HG02798 (cell line): ENCODE data around the gene GPRC5A.
"Not testable (repeated sequence)": the region's sequence is repeated elsewhere in the genome, so short reads cannot be mapped to it uniquely, and the experiment has no call there.

Experiments used
- ATAC-seq: cut with Tn5 transposase; IDR thresholded peaks from one replicate; pipeline ENCODE4 v1.9.1; 2021; ENCODE audit warnings: mild to moderate bottlenecking; ENCODE audit not compliant: unreplicated experiment, poor library complexity

GPRC5A gene, protein sequence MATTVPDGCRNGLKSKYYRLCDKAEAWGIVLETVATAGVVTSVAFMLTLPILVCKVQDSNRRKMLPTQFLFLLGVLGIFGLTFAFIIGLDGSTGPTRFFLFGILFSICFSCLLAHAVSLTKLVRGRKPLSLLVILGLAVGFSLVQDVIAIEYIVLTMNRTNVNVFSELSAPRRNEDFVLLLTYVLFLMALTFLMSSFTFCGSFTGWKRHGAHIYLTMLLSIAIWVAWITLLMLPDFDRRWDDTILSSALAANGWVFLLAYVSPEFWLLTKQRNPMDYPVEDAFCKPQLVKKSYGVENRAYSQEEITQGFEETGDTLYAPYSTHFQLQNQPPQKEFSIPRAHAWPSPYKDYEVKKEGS

GRCh38 chr12:12891080-12891880 lies at the start of gene GPRC5A:
TSS of gene GPRC5A (plus strand) at chr12:12891562. CDS start at chr12:12908250, 16,688 bp downstream.
- no peak for ATAC-seq

GRCh38 chr12:12845794-12846243 lies 45.5 kb upstream of the GPRC5A start:
- ATAC-seq = no peak

DNA sequence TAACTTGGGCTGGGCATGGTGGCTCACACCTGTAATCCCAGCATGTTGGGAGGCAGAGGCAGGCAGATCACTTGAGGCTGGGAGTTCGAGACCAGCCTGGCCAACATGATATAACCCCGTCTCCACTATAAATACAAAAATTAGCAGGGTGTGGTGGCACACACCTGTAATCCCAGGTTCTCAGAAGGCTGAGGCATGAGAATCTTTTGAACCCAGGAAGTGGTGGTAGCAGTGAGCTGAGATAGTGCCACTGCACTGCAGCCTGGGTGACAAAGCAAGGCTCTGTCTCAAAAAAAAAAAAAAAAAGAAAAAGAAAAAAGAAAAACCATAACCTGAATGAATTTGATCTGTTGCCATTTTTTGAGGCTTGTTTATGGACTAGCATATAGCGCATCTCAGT lies 44.6 kb upstream of the GPRC5A start:
- ATAC-seq = not testable (repeated sequence)

DNA sequence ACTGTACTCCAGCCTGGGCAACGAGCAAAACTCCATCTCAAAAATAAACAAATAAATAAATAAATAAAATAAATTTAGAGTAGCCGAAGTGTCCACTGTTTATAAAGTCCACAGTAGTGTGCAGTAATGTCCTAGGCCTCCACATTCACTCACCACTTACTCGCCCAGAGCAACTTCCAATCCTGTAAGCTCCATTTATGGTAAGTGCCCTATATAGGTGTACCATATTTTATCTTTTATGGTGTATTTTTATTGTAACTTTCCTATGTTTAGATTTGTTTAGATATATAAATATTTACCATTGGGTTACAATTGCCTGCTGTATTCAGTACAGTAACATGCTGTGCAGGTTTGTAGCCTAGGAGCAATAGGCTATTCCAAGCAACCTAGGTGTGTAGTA lies 37.9 kb upstream of the GPRC5A start:
- ATAC-seq = no peak

DNA sequence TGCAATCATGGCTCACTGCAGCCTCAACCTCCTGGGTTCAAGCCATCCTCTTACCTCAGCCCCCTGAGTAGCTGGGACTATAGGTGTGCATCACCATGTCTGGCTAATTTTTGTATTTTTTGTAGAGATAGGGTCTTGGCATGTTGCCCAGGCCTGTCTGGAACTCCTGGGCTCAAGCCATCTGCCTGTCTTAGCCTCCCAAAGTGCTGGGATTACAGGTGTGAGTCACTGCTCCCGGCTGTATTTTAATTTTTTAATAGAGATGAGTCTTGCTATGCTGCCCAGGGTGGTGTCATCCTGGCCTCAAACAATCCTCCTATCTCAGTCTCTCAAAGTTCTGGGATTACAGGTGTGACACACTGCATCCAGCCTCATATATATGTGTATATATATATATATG lies 31.7 kb upstream of the GPRC5A start:
- no peak for ATAC-seq

DNA sequence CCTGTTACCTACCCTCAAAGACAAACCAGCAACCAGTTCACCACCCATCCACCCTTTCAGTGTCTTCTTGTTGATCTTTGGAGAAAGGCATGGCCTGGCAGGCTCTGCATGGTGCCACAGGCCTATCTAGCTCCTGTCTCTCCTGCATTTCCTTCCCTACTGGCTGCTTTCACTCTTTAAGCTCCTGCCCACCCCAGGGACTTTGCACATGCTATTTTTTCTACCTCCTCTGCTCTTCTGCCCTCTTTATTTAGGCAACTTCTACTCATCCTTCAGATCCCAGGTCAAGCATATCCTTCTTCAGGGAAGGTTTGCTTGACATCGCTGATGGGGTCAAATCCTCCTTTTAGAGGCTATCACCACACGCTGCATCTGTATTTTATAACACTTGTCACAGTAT lies 27.1 kb upstream of the GPRC5A start:
- no peak for ATAC-seq

GRCh38 chr12:12868477-12869235 lies 22.7 kb upstream of the GPRC5A start:
- ATAC-seq = no peak

DNA sequence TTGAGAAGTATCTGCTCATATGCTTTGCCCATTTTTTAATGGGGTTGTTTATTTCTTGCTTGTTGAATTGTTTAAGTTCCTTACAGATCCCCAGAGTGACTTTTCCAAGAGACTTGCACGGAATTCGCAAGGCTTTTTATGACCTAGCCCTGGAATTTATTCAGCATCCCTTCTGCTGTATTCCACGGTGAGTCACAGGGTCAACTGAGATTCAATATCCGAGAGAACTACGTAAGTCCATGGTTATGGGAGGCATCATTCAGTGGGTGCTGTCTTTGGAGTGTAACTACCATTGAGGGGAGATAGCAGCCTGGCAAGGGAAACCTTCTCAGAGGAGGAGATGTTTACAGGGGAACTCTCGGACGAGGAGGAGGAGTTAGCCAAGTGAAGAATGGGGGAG lies 20.9 kb upstream of the GPRC5A start:
- no peak for ATAC-seq

DNA sequence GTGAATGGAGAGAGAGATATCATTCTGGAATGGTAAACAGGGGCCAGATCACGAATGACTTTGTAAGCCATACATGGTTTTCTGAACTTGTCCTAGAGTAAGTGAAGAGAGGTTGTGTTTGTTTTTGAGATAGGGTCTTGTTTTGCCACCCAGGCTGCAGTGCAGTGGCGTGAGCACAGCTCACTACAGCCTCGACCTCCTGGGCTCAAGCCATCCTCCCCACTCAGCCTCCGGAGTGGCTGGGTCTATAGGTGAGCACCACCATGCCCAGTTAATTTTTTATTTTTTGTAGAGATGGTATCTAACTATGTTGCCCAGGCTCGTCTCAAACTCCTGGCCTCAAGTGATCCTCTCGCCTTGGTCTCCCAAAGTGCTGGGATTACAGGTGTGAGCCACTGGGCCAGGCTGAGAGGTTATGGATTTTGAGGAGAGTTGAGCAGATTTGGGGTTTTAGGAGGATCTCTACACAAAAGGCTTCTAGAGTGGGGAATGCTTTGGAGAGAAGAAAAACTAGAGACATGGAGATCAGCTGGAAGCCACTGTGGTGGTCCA lies 19.7 kb upstream of the GPRC5A start:
- no peak for ATAC-seq

DNA sequence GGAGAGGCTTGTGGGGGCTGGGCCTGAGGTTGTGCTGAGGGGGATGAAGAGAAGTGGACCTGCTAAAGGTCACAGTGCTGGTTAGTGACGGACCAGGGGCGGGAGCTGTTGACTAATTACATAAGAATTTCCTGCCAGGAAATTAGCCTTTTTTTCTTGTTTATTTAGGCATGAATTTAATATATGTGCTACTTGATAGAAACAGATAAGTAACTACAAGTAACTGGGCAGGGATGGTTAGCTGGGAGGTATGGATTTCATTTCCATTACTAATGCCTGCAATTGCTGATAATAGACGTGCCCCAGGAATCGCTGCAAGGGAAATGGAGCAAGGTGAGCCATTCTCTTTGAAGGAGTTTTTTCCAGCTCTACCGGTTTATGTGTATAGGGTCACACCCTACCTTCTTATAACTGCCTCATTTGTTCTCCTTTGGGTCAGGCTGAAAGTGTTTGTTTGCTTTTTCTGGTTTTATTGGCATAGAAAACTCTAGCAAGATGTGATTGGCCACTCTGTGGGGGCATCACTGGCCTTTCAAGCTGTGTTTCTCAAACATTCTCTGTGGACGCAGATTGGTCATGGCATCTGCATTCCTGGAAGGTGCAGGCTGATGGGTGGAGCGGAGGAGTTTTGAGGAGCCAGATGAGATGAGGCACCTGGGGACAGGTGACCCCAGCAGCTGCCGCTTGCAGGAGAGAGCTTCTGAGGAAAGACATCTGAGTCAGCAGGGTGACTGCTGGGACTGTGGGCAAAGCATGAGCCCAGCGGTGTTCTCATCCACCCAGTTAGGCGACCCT lies 19.0 kb upstream of the GPRC5A start:
- no peak for ATAC-seq

- no peak for ATAC-seq
Measured at GRCh38 chr12:12872934-12873275, 18.5 kb upstream of the GPRC5A start.

DNA sequence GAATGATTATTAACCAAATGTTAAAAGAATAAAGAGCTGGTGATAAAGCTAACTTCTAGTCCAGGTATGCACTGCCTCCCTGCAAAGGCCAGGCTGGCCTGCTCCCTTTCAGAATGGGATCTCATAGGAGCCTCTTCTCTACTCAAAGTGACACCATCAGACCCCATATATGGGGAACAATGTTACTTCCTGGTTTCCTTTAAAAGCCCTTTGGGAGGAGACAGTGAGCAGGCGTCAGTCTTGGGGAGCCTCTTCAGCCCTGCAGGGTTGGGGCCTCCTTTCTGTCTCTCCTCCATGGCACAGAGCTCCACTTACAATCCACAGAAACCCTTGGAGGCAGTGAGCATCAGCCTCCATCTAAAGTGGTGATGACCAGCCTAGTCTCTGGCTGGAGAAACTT lies 17.3 kb upstream of the GPRC5A start:
- no peak for ATAC-seq

DNA sequence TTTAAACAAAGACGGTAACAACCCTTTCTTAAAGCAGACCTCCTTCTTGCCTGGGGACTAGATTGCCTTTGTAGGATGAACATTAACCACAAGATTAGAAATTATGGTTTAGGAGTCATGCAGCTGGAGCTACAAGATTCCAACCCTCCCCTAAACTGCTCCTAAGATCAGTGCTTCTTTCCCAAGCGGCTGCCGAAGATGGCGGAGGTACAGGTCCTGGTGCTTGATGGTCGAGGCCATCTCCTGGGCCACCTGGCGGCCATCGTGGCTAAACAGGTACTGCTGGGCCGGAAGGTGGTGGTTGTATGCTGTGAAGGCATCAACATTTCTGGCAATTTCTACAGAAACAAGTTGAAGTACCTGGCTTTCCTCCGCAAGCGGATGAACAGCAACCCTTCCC lies 16.1 kb upstream of the GPRC5A start:
- ATAC-seq = not testable (repeated sequence)

DNA sequence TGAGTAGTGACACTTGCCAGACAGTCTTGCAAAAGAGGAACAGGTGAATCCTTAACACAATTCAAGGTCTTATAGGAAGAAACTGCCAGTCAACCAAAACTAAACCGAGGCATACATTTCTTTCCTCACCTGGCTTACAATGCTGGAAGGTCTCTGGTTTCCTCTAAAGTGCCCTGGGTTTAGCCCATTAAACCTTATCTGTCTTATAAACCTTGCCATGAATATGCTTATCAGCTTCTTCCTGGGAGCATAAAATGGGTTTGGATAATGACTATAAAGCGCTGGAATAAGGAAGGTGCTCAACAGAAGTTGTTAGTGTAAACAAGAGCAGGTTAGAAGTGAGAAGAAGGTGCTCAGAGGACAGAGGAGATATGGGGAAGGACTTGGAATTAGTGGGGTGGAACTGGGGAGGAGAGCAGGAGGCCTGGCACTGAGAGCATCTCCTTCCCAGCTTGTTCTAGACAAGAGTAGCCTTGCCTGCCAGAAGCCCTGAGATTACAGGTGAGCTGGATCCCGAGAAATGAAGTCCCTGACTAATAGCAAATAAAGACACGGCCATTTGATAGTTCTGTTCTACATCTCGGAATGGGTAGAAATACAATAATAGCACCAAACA lies 14.1 kb upstream of the GPRC5A start:
- ATAC-seq = no peak

DNA sequence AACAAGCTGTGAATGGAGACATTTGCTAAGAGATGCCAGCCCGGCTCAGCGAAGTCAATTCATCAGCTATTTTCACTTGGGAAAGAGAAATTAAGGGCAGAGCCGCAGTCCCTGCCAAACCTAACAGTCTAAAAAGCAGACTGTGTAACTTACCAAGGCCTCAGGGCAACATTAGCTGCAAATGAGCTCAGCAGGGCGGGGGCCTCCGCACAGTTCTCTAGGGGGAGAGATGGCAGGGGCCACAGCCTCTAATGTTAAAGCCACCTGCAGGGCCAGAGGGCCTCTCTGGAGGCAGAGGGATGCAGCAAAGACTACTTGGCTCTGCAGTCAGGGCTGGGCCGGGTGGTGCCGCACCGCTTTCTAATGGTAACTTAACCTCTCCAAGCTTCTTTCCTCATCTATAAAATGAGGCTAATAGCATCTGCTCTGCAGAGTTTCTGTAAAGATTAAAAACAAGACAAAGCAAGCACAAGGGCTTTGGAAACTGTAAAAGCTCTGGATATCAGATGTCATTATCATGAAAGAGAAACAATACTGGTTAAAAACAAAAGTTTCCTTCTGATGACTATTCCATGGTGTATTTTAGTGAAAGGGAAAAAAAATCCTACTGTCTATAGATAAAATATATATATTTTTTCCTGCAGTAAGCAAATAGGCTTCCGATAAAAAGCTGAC lies 13.4 kb upstream of the GPRC5A start:
- ATAC-seq = no peak

- no peak for ATAC-seq
Measured at GRCh38 chr12:12880537-12880936, 10.8 kb upstream of the GPRC5A start.

GRCh38 chr12:12881151-12881909 lies 10.0 kb upstream of the GPRC5A start:
- no peak for ATAC-seq

DNA sequence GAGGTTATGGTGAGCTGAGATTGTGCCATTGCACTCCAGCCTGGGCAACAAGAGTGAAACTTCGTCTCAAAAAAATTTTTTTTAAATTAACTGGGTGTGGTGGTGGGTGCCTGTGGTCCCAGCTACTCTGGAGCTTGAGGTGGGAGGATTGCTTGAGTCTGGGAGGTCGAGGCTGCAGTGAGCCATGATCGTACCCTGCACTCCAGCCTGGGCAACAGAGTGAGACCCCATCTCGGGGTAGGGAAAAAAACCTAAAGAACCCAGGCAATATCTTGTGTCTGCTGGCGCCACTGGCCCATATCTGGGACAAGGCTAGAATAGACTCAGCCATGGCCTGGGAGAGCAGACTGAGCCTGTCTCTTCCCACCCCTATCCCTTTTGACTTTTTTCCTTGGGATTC lies 9.1 kb upstream of the GPRC5A start:
- ATAC-seq = no peak
